Testis (tissue), 3 donors: ENCODE data around the gene TNNI2. TPM values are rescaled to one million over a fixed set of nuclear protein-coding genes. Genes with fewer than 3 reads are reported as not detected.
A peak's percentile ranks its signal among the peaks of the same experiment; 100 is the strongest.

Experiments
- DNase-seq: peaks from one replicate; pipeline ENCODE4 v3.0.0-alpha.2; 2019
- H3K27ac ChIP-seq, 2 donors: fragments of 200-600 bp; sonication (generic); one replicate each; pipeline ENCODE4 v1.5.1; 2019
- H3K27me3 ChIP-seq: fragments of 200-600 bp; sonication (generic); one replicate; pipeline ENCODE4 v1.5.1; 2019
- H3K36me3 ChIP-seq: fragments of 200-600 bp; sonication (generic); one replicate; pipeline ENCODE4 v1.5.1; 2017; ENCODE audit warnings: low read depth; ENCODE audit errors: missing control alignments
- H3K4me1 ChIP-seq: fragments of 200-600 bp; sonication (generic); one replicate; pipeline ENCODE4 v1.5.1; 2019
- H3K4me3 ChIP-seq, 2 donors: fragments of 200-600 bp; sonication (generic); one replicate each; pipeline ENCODE4 v1.5.1; 2017 to 2019
- H3K9me3 ChIP-seq: fragments of 200-600 bp; sonication (generic); one replicate; pipeline ENCODE4 v1.5.1; 2017
- POLR2A ChIP-seq: fragments of 450-650 bp; IDR thresholded peaks from one replicate; pipeline ENCODE4 v1.6.1; 2017; ENCODE audit warnings: antibody characterized with exemption, mild to moderate bottlenecking, moderate library complexity
- WGBS, 2 donors: methylation state at CpG; one replicate each; pipeline ENCODE4 v1.1.5; 2018; 5-methylcytosine and 5-hydroxymethylcytosine counted together
- intact Hi-C: fragments of 100-400 bp; cut with DNase I; formaldehyde crosslinking; loops from one replicate; pipeline ENCODE4 v1.15.1; 2023; ENCODE audit warnings: low total_unique reads
- polyA plus RNA-seq: library from polyadenylated mRNA; stranded (reverse); fragments of 350-450 nt; fragmentation: Illumina TruSeq; extraction: RNeasy Lipid Tissue Mini Kit (QIAGEN cat#74804); gene quantifications from one replicate; pipeline ENCODE4 v1.2.3, GENCODE V29; 2014; ENCODE audit warnings: low read depth, low replicate concordance; ENCODE audit not compliant: insufficient read depth
- total RNA-seq, 2 donors: library from RNA; depleted of rRNA; stranded (reverse); fragments of >200 nt; gene quantifications; one replicate each; pipeline ENCODE4 v1.2.3, GENCODE V29; 2016
- TF ChIP-seq, protein P1 (sequence below), 3 experiments: fragments of 450-650 bp in 2 of 3; fragments of 200-600 bp in 1 of 3; sonication (generic) in 1 of 3; IDR thresholded peaks; one replicate each; pipeline ENCODE4 v1.5.1; 2016 to 2019; ENCODE audit warnings: antibody characterized with exemption in 3 of 3, mild to moderate bottlenecking in 2 of 3, moderate library complexity in 1 of 3

TNNI2 gene
- total and polyA plus RNA-seq, 3 donors from 2014 or later: 8.6 TPM; not detected in 2

- TF ChIP-seq, protein P1, sequence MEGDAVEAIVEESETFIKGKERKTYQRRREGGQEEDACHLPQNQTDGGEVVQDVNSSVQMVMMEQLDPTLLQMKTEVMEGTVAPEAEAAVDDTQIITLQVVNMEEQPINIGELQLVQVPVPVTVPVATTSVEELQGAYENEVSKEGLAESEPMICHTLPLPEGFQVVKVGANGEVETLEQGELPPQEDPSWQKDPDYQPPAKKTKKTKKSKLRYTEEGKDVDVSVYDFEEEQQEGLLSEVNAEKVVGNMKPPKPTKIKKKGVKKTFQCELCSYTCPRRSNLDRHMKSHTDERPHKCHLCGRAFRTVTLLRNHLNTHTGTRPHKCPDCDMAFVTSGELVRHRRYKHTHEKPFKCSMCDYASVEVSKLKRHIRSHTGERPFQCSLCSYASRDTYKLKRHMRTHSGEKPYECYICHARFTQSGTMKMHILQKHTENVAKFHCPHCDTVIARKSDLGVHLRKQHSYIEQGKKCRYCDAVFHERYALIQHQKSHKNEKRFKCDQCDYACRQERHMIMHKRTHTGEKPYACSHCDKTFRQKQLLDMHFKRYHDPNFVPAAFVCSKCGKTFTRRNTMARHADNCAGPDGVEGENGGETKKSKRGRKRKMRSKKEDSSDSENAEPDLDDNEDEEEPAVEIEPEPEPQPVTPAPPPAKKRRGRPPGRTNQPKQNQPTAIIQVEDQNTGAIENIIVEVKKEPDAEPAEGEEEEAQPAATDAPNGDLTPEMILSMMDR (IDR thresholded peaks at IDR 0.05): no peak
- no peak for TF ChIP-seq POLR2A
- WGBS, 2 donors: 72 to 85% methylated on average over 17 to 26 of the region's 26 CpGs
- Histone ChIP-seq H3K9me3 (no peaks in the 10 kb centered on the region), H3K36me3 (no peaks in the 10 kb centered on the region), H3K27ac (no peak overlapping the region), H3K4me3 (no peak overlapping the region), H3K4me1 (peaks cover 15% of the 10 kb centered on the region), H3K27me3 (no peaks in the 10 kb centered on the region)
- DNase-seq: no peak
- intact Hi-C loops: loop anchor here (5.0 to 10.0 kb wide), 3 partner anchors 139 to 323 kb away; no protein-coding TSS in a partner anchor
Measured at GRCh38 chr11:1831338-1832210, 7.2 kb upstream of the TNNI2 start.

DNA sequence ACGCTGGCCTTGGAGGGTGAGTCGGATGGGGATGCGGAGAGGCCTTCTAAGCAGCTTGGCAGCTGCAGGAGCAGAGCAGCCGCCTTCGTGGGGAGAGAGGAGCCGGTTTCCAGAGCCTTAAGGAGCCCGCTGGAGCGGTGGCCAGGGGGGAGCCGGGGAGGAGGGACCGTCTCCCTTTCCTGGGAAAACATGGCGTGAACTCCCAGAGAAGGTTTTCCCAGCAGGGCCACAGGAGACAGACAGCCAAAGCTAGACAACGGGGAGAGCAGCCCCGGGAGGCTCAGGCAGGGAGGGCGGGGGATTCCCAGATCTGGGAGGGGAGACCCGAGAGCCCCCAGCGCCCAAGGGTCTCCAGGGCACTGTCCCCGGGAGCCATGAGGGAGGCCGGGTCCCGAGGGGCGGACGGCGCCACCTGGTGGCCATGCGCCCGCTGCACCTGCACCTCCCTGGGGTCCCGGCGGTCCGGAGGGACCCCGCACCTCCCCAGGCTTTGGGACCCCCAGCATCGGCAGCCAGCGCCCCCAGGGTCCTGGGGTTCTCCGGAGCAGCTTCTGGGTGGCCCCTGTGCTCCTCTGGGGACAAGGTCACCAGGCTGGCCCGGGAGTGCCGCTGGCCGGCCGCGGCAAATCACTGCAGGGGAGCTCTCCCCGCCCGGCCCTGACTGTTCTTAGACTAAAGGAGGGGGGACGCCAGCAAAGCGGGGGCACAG is 6.4 kb upstream of the TNNI2 start:
- H3K4me3 ChIP-seq: peak overlapping the region in 1 of 2 donors; percentile 15
- no peaks in the 10 kb centered on the region for H3K27me3 ChIP-seq

DNA sequence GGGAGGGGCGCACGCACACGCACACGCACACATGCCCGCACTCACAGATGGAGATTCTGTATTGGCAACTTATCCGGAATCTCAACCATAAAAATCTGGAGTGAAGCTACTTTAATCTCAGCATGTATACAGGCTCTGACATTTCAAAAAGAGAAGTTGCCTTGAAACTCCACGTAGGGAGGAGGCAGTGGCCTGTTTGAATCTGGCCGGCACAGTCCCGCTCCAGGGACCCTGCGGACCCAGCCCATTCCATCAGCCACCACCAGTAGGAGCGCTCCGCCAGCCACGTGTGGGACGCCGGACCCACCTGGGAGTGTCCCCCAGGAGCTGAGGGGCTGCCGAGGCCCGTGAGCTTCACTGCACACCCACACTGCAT is 5.9 kb upstream of the TNNI2 start:
- H3K9me3 ChIP-seq: no peaks in the 10 kb centered on the region
- H3K36me3 ChIP-seq: no peaks in the 10 kb centered on the region
- H3K4me1 ChIP-seq: peaks cover 4% of the 10 kb centered on the region
- no peak overlapping the region for H3K27ac ChIP-seq
- no peak for DNase-seq
- intact Hi-C loops: loop anchor here (5.0 to 10.0 kb wide), 3 partner anchors 141 to 322 kb away; no protein-coding TSS in a partner anchor
- TF ChIP-seq POLR2A: no peak
- TF ChIP-seq, protein P1 (IDR thresholded peaks at IDR 0.05): no peak
- 39 to 52% methylated on average over 8 to 17 of the region's 17 CpGs for WGBS, 2 donors
- no peaks in the 10 kb centered on the region for H3K27me3 ChIP-seq
- H3K4me3 ChIP-seq: no peak overlapping the region

More for the DNA sequence above, 6.4 kb upstream of the TNNI2 start:
- Histone ChIP-seq H3K4me1 (peaks cover 7% of the 10 kb centered on the region), H3K36me3 (no peaks in the 10 kb centered on the region), H3K27ac (no peak overlapping the region), H3K9me3 (no peaks in the 10 kb centered on the region)
- WGBS, 2 donors: 17 to 23% methylated on average over 13 to 39 of the region's 40 CpGs
- TF ChIP-seq POLR2A: no peak
- TF ChIP-seq, protein P1 (IDR thresholded peaks at IDR 0.05): peak; percentile 97 to 99 (median 99)
- peak; percentile 70 for DNase-seq
- intact Hi-C loops: loop anchor here (5.0 to 10.0 kb wide), 3 partner anchors 140 to 322 kb away; no protein-coding TSS in a partner anchor

DNA sequence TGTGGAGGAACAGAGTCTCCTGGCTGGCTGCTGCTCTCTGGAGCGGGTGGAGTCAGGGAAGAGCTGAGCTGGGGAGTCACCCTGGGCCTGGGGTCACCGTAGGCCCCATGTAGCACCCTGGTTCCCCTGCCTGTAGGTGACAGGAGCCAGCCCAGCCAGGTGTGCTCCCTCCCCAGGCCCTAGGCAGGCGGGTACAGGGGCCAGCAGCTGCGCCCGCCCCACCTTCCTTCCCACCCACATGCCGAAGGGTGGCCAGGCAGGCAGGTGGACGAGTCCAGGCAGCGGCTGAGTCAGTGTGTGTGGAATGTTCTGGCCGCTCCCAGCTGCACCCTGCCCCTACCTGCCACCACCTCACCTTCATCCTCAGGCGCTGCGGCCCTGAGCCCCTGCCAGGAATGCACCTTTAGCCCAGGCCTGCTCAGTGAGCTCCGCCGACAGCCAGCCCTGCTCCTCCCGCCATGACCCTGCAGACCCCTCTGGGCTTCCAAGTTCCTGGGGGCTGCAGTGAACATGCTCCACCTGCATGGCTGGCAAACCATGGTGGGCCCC is 4.6 kb upstream of the TNNI2 start:
- Histone ChIP-seq H3K9me3 (no peaks in the 10 kb centered on the region), H3K36me3 (no peaks in the 10 kb centered on the region), H3K4me1 (peaks cover 4% of the 10 kb centered on the region), H3K4me3 (no peak overlapping the region), H3K27ac (no peak overlapping the region), H3K27me3 (no peaks in the 10 kb centered on the region)
- 93 to 94% methylated on average over 9 to 13 of the region's 14 CpGs for WGBS, 2 donors
- TF ChIP-seq, protein P1 (IDR thresholded peaks at IDR 0.05): no peak
- TF ChIP-seq POLR2A: no peak
- DNase-seq: no peak
- intact Hi-C loops: loop anchor here (5.0 to 10.0 kb wide), 3 partner anchors 142 to 321 kb away; no protein-coding TSS in a partner anchor
